T-helper 22 cell (primary cell): ENCODE data around the gene TRPT1.

Experiments
- DNase-seq: peaks from one replicate; pipeline ENCODE4 v3.0.0-alpha.2; 2020; ENCODE audit warnings: low read depth

Gene TRPT1

DNA sequence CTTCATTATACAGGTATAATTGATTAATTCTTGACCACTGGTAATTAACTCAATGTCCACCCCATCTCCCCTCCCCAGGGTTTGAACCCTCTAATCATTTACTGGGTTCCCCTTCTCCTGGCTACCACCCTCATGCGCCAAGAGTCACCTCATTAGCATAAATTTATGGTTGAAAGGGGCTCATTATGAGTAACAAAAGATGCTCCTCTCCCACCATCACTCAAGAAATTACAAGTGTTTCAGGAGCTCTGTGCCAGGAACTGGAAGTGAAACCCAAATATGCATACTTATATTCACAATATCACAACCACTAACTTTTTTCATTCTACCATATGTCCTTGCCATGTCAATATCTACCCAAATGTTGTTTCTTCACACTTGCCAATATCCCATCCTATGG, 47.8 kb downstream of the TRPT1 start:
- DNase-seq = no peak

DNA sequence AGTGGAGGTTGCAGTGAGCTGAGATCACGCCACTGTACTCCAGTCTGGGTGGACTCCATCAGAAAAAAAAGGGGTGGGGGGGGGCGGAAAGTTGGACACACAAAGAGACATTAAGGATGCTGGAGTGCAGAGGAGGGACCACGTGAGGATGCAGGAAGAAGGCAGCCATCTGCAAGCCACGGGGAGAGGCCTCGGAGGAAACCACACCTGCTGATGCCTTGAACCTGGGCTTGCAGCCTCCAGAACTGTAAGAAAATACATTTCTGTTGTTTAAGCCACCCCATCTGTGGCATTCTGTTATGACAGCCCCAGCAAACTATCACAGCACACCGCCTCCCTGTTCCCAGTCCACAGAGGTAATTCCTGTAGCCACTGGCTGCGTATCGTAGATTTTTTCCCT, 49.2 kb downstream of the TRPT1 start:
- DNase-seq = no peak
